Stomach (tissue), 9 donors: ENCODE results near the gene ZNF333. TPM values are rescaled to one million over a fixed set of nuclear protein-coding genes. Genes with fewer than 3 reads are reported as not detected.
A peak's percentile ranks its signal among the peaks of the same experiment; 100 is the strongest.

ENCODE experiments used
- DNase-seq, 2 donors: peaks; one replicate each; pipeline versions ENCODE4 v3.0.0 to v3.0.0-alpha.2; 2013 to 2019
- H3K27ac ChIP-seq, 5 donors: fragments of 200-600 bp in 4 of 5; sonication (generic) in 4 of 5; one replicate each; pipeline ENCODE4 v1.5.1; 2013 to 2019; ENCODE audit warnings: mild to moderate bottlenecking in 1 of 5, moderate library complexity in 1 of 5
- H3K27me3 ChIP-seq, 3 donors: fragments of 200-600 bp; sonication (generic); one replicate each; pipeline ENCODE4 v1.5.1; 2017 to 2019; ENCODE audit warnings: mixed run types in 1 of 3
- H3K36me3 ChIP-seq, 4 donors: fragments of 200-600 bp; sonication (generic); 1 replicate in 3 of 4; 2 replicates in 1 of 4; pipeline ENCODE4 v1.5.1; 2016 to 2019
- H3K4me1 ChIP-seq, 4 donors: fragments of 200-600 bp; sonication (generic); one replicate each; pipeline ENCODE4 v1.5.1; 2016 to 2019
- H3K4me3 ChIP-seq, 4 donors: fragments of 200-600 bp; sonication (generic) in 3 of 4; one replicate each; pipeline ENCODE4 v1.5.1; 2016 to 2019; ENCODE audit warnings: mild to moderate bottlenecking in 1 of 4
- H3K9me3 ChIP-seq, 4 donors: fragments of 200-600 bp; sonication (generic); one replicate each; pipeline ENCODE4 v1.5.1; 2016 to 2019
- CTCF ChIP-seq, 7 experiments: fragments of 450-650 bp in 4 of 7; fragments of 200-600 bp in 3 of 7; sonication (generic) in 3 of 7; IDR thresholded peaks; one replicate each; pipeline ENCODE4 v1.5.1; 2016 to 2019; ENCODE audit warnings: antibody characterized with exemption in 7 of 7, control low read depth in 2 of 7, mild to moderate bottlenecking in 1 of 7
- EP300 ChIP-seq: sonication (generic); formaldehyde crosslinking; IDR thresholded peaks from one replicate; pipeline ENCODE4 v1.6.1; 2017; ENCODE audit warnings: antibody characterized with exemption
- POLR2A ChIP-seq, 4 donors: fragments of 450-650 bp; IDR thresholded peaks; one replicate each; pipeline ENCODE4 v1.6.1; 2016; ENCODE audit warnings: antibody characterized with exemption in 4 of 4, control low read depth in 2 of 4, mild to moderate bottlenecking in 1 of 4, moderate library complexity in 1 of 4
- POLR2AphosphoS5 ChIP-seq, 3 donors: sonication (generic); formaldehyde crosslinking; IDR thresholded peaks; one replicate each; pipeline ENCODE4 v1.6.1; 2016; ENCODE audit warnings: antibody characterized with exemption in 3 of 3
- WGBS, 5 donors: extraction: QIAGEN DNeasy Blood & Tissue Kit in 3 of 5; methylation state at CpG; one replicate each; pipeline versions ENCODE4 v1.1.5 to v1.1.7; 2013 to 2018; 5-methylcytosine and 5-hydroxymethylcytosine counted together
- intact Hi-C: fragments of 100-400 bp; cut with DNase I; formaldehyde crosslinking; loops from one replicate; pipeline ENCODE4 v1.15.1; 2023; ENCODE audit warnings: low total_unique reads
- polyA plus RNA-seq, 3 donors: library from polyadenylated mRNA; stranded (reverse); fragments of 200-250 nt; gene quantifications; one replicate each; pipeline ENCODE4 v1.2.3, GENCODE V29; 2013
- total RNA-seq, 5 donors: library from RNA; depleted of rRNA; stranded (reverse); fragments of >200 nt; gene quantifications; one replicate each; pipeline versions ENCODE4 v1.1.0 to v1.2.3, GENCODE V29; 2014 to 2016
- donor health status: healthy with polysubstance abuse.
- donor health status: Bipolar disorder and iron deficiency.
- donor health status: healthy.

ZNF333 gene
- total and polyA plus RNA-seq, 8 donors, result 3.8 to 25.9 (median 5.2) TPM

- H3K36me3 ChIP-seq, result no peaks in the 10 kb centered on the region
- H3K27ac ChIP-seq, result peak overlapping the region in 2 of 5 donors; percentile 45 to 46
- H3K4me1 ChIP-seq, result peaks cover 0 to 13% (median 0%) of the 10 kb centered on the region in 4 donors
- TF ChIP-seq POLR2AphosphoS5 (IDR thresholded peaks at IDR 0.05) (no peak), POLR2A (IDR thresholded peaks at IDR 0.05) (no peak), EP300 (no peak), CTCF (IDR thresholded peaks at IDR 0.05) (no peak)
- intact Hi-C loops, result no loop called here
- H3K9me3 ChIP-seq, result no peaks in the 10 kb centered on the region
- no peak for DNase-seq
- peaks cover 0 to 65% (median 12%) of the 10 kb centered on the region in 3 donors for H3K27me3 ChIP-seq
- H3K4me3 ChIP-seq, result no peak overlapping the region
- 78 to 87% (median 85%) methylated on average over 16 of the region's 16 CpGs for WGBS, 5 donors
Observed at GRCh38 chr19:14782626-14783409, 93.0 kb downstream of the ZNF333 start.

Other genes with a start within 250 kb of the ZNF333 start
- 1 to 10 TPM in 2 of 5 donors, not detected in 3; 1.2 to 3.3 TPM for gene PTGER1, start 214.7 kb upstream of the ZNF333 start, total RNA-seq
- 1 to 10 TPM in 2 of 3 donors, not detected in 1; 1.4 to 3.4 TPM for gene PTGER1, start 214.7 kb upstream of the ZNF333 start, polyA plus RNA-seq
- gene GIPC1, start 193.9 kb upstream of the ZNF333 start, total RNA-seq, result 100 to 1,000 TPM in 4 of 5 donors, 10 to 100 TPM in 1; 73.3 to 662 (median 174) TPM
- gene GIPC1, start 193.9 kb upstream of the ZNF333 start, polyA plus RNA-seq, result 100 to 1,000 TPM in 2 of 3 donors, 10 to 100 TPM in 1; 98.9 to 126 (median 102) TPM
- gene DNAJB1, start 171.7 kb upstream of the ZNF333 start, total RNA-seq, result 10 to 100 TPM in 4 of 5 donors, 1 to 10 TPM in 1; 9.9 to 62.6 (median 33.0) TPM
- gene DNAJB1, start 171.7 kb upstream of the ZNF333 start, polyA plus RNA-seq, result 10 to 100 TPM; 74.9 to 85.8 (median 80.9) TPM
- 10 to 100 TPM; 10.5 to 90.4 (median 54.0) TPM for gene TECR, start 160.5 kb upstream of the ZNF333 start, total RNA-seq
- 100 to 1,000 TPM; 114 to 266 (median 166) TPM for gene TECR, start 160.5 kb upstream of the ZNF333 start, polyA plus RNA-seq
- 1,000 to 10,000 TPM in 1 of 5 donors, 100 to 1,000 TPM in 4; 159 to 1,175 (median 226) TPM for gene NDUFB7, start 118.0 kb upstream of the ZNF333 start, total RNA-seq
- 100 to 1,000 TPM; 558 to 652 (median 596) TPM for gene NDUFB7, start 118.0 kb upstream of the ZNF333 start, polyA plus RNA-seq
- gene CLEC17A, start 107.0 kb upstream of the ZNF333 start, total RNA-seq, result under 1 TPM in 1 of 5 donors, not detected in 4; 0.18 TPM
- gene CLEC17A, start 107.0 kb upstream of the ZNF333 start, polyA plus RNA-seq, result under 1 TPM in 1 of 3 donors, not detected in 2; 0.18 TPM
- under 1 TPM in 1 of 5 donors, not detected in 4; 0.55 TPM for gene ADGRE3, start 15.2 kb upstream of the ZNF333 start, total RNA-seq
- gene ADGRE3, start 15.2 kb upstream of the ZNF333 start, polyA plus RNA-seq, result not detected
- 1 to 10 TPM in 4 of 5 donors, not detected in 1; 1.5 to 9.6 (median 4.1) TPM for gene ADGRE2, start 88.5 kb downstream of the ZNF333 start, total RNA-seq
- 1 to 10 TPM in 1 of 3 donors, under 1 TPM in 2; 0.28 to 1.7 (median 1.00) TPM for gene ADGRE2, start 88.5 kb downstream of the ZNF333 start, polyA plus RNA-seq
- not detected for gene OR7A5, start 145.1 kb downstream of the ZNF333 start, total RNA-seq
- not detected for gene OR7A5, start 145.1 kb downstream of the ZNF333 start, polyA plus RNA-seq
- gene OR7C1, start 145.1 kb downstream of the ZNF333 start, total RNA-seq, result not detected
- not detected for gene OR7C1, start 145.1 kb downstream of the ZNF333 start, polyA plus RNA-seq
- not detected for gene OR7A10, start 158.9 kb downstream of the ZNF333 start, total RNA-seq
- not detected for gene OR7A10, start 158.9 kb downstream of the ZNF333 start, polyA plus RNA-seq
- not detected for gene OR7A17, start 196.1 kb downstream of the ZNF333 start, total RNA-seq
- not detected for gene OR7A17, start 196.1 kb downstream of the ZNF333 start, polyA plus RNA-seq